Left ventricle myocardium superior (tissue), 1 donor: Measurements from ENCODE around the gene DRC7. TPM values are rescaled to one million over a fixed set of nuclear protein-coding genes. Genes with fewer than 3 reads are reported as not detected.
"Not testable (repeated sequence)": the region's sequence is repeated elsewhere in the genome, so short reads cannot be mapped to it uniquely, and the experiment has no call there.

Source experiments
- ATAC-seq: fragments of 200-7000 bp; cut with Tn5 transposase; one replicate; pipeline ENCODE4 v1.9.1; 2020; ENCODE audit warnings: mild to moderate bottlenecking, moderate library complexity
- DNase-seq: peaks from one replicate; pipeline ENCODE4 v3.0.0-alpha.2; 2020
- intact Hi-C: fragments of 100-400 bp; cut with micrococcal nuclease; formaldehyde crosslinking; loops from one replicate; pipeline ENCODE4 v1.11.0; 2022
- total RNA-seq: library from RNA; stranded (reverse); fragmentation: NEBNext Ultra II Directional; extraction: Animal tissue kit (Norgen Biotek cat#: 25700); gene quantifications from one replicate; pipeline ENCODE4 v1.2.1, GENCODE V29; 2021
- donor health status: DM: no; HTN: yes; CAD: no; lungs with severe emphysema.

Gene DRC7
- total RNA-seq, 1 donor from 2014 or later, result not detected

DNA sequence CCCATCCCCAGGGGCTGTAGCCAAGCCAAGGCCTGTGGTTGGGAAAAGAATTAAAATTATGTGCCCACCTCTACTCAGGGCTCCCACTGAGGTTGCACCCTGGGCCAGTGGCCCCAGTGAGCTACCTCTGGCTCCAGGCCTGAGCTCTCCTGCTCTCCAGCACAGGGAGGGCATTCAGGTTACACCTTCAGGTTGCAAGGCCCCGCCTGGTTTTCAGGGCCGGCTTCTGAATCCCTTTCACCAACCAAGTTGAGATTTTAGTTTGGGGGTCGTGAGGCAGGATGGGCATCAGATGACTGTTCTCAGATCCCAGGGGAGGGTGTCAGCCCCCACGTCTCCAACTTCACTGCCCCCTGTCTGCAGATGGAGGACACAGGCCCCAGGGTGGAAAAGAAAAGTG is 33.0 kb downstream of the DRC7 start:
- no peak for ATAC-seq
- DNase-seq, result no peak
- intact Hi-C loops, result no loop called here

DNA sequence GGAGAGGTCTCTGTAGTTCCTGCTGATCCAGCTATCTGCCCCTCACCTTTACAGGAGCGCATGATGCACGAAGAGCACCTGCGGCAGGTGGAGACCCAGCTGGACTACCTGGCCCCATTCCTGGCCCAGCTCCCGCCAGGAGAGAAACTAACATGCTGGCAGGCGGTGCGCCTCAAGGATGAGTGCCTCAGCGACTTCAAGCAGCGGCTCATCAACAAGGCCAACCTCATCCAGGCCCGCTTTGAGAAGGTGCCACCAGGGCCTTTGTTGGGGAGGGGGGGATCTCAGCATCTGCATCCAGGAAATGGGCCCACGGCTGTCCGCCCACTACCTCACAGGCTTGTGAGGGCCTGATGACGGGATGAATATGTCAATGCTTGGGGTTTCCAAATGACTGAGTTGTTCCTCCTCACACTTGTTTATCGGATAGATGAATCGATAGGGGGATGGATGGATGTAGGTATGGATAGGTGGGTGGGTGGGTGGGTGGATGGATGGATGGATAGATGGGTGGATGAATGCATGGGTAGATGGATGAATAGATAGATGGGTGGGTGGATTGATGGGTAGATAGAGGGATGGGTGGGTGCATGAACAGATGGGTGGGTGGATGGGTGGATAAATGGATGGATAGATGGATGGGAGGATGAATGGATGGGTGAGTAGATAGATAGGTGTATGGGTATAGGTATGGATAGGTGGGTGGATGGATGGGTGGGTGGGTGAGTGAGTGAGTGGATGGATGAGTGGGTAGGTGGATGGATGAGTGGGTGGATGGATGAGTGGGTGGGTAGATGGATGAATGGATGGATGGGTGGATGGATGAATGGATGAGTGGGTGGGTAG is 34.0 kb downstream of the DRC7 start:
- intact Hi-C loops, result no loop called here
- no peak for DNase-seq
- no peak for ATAC-seq

DNA sequence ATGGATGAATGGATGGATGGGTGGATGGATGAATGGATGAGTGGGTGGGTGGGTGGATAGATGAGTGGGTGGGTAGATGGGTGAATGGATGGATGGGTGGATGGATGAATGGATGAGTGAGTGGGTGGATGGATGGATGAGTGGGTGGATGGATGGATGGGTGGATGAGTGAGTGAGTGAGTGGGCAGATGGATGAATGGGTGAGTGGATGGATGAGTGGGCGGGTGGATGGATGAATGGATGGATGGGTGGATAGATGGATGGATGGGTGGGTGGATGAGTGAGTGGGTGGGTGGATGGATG is 34.5 kb downstream of the DRC7 start:
- intact Hi-C loops, result no loop called here
- ATAC-seq, result no peak

DNA sequence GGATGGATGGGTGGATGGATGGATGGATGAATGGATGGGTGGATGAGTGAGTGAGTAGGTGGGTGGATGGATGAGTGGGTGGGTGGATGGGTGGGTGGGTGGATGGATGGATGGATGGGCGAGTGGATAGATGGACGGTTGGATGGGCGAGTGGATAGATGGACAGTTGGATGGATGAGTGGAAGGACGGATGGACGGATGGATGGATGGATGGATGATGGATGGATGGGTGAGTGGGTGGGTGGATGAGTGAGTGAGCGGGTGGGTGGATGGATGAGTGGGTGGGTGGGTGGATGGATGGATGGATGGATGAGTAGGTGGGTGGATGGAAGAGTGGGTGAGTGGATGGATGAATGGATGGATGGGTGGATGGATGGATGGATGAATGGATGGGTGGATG is 35.2 kb downstream of the DRC7 start:
- intact Hi-C loops, result loop anchor here (10.0 kb wide), 1 partner anchor 275 kb away; the partner anchor contains the start of genes USB1 and ZNF319
- not testable (repeated sequence) for ATAC-seq, DNase-seq

More for the DNA sequence above, 34.5 kb downstream of the DRC7 start:
- DNase-seq, result no peak

DNA sequence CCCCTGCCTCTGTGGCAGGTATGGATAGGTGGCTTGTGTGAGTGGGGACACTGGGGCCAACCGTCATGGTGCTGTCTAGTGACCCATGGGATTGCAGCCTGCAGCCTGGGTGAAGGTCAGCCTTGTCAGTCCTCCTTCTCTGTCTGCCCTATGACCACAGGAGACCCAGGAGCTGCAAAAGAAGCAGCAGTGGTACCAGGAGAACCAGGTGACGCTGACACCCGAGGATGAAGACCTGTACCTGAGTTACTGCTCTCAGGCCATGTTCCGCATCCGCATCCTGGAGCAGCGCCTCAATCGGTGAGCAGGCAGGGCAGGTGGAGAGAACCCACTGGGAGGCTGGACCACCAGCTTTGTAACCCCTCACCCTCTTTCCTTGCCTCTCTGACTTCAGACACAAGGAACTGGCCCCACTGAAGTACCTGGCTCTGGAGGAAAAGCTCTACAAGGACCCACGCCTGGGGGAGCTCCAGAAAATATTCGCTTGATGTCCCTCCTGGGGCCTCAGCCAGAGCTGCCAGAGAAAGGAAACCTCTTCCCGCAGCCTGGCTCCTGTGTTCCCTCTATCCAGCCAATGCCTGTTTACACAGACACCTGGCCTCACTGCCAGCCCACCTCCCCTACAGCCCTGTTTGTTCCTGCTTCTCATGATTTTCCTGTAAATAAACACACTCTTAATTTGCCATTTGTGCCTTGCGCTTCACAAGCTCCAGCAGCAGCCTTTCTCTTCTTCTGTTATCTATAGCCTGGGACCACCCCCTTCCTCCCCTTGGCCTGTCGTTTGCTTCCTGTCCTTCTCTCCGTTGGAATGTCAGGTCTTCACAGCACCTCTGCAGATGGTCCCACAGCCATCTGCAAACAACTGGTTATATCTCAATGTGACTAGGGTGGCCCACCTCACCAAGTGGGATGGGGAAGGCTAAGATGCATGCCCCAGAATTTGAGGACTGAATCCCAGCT is 36.4 kb downstream of the DRC7 start:
- DNase-seq (no peak), ATAC-seq (no peak)
- intact Hi-C loops, result loop anchor here (10.0 kb wide), 1 partner anchor 274 kb away; the partner anchor contains the start of genes USB1 and ZNF319

DNA sequence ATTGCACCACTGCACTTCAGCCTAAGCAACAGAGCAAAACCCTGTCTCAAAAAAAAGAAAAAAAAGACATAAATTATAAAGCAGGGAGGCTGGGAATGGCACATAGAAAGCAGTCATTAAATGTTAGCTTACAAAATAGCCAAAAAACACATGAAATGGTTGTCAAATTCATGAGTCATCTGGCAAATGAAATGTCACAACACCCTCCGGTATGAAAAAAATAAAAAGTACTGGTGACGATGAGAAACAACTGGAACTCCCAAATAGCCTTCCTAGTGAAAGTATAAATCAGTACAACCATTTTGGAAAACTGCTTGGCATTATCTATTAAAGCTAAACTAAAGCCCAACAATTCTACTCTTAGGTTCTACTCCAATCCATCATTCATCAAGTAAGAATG is 37.4 kb downstream of the DRC7 start:
- DNase-seq, result no peak
- ATAC-seq, result no peak
- intact Hi-C loops, result loop anchor here (10.0 kb wide), 1 partner anchor 273 kb away; the partner anchor contains the start of genes USB1 and ZNF319

DNA sequence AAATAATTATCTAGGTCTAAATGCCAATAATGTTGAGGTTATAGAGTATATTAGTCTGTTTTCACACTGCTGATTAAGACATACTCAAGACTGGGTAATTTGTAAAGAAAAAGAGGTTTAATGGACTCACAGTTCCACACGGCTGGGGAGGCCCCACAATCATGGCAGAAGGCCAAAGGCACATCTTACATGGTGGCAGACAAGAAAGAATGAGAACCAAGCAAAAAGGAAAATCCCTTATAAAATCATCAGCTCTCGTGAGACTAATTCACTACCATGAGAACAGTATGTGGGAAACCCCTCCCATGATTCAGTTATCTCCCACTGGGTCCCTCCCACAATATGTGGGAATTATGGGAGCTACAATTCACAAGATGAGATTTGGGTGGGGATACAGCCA is 38.1 kb downstream of the DRC7 start:
- DNase-seq (no peak), ATAC-seq (no peak)
- intact Hi-C loops, result loop anchor here (10.0 kb wide), 1 partner anchor 272 kb away; the partner anchor contains the start of genes USB1 and ZNF319

DNA sequence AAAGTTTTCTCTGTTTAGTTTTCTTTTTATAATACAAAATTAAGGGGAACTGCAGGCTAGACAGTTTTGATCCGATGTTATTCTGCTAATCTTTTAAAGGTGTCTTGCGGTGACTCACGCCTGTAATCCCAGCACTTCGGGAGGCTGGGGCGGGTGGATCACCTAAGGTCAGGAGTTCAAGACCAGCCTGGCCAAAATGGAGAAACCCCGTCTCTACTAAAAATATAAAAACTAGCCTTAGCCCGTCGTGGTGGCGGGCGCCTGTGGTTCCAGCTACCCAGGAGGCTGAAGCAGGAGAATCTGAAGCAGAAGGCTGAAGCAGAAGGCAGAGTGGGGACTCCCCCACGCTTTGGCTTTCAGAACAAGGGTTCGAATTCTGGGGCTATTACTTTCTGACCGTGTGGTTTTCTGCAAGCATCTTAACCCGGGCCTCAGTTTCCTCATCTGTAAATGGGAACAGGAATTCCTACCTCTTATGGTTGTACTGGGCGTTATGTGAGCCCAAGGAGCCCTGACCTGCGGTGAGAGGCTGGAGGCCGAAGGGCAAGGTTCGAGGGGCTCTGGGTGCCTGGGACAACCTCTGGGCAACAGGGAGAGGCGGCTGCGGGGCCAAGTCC is 39.8 kb downstream of the DRC7 start:
- no peak for DNase-seq
- intact Hi-C loops, result loop anchor here (10.0 kb wide), 1 partner anchor 270 kb away; the partner anchor contains the start of genes USB1 and ZNF319
- ATAC-seq, result peak; percentile 3

DNA sequence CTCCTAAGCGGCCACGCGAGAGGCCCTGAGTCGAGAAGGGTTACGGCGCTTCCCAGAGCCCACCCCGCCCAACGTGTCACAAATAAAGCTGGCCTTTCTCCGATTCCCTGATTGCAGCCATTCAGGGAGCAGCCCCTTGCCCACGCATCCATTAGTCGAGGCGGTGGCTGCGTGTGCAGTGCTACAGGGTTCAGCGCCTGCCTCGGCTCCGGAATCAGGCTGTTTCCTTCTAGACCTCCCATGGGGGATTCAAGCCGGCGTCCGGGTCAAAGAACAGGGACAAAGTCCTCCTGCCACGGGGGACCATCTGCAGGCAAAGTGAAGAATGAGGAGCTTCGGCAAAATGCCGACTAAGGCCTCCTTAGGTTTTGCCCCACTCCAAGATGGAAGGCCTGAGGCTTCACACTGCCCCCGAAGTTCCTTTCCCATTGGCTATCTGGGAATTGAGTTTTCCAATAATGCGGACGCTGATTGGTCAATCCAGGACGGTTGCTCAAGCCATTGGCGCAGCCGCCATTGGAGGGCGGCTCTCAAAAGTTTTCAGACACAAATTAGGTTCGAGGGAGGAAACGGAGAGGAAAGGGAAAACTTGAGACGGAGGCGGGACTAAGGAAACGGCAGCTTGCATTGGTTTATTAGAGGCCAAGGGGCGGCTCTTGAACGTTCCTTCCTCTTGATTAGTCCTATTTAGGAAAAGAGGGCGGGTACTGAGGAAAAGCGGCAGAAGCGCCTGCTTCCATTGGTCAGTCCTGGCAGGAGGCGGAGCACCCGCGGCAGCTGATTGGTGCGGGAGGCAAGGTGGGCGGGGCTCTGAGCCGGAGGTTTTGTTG is 40.5 kb downstream of the DRC7 start:
- DNase-seq (peak; percentile 99), ATAC-seq (peak; percentile 96)
- intact Hi-C loops, result loop anchor here (10.0 kb wide), 1 partner anchor 270 kb away; the partner anchor contains the start of genes USB1 and ZNF319

DNA sequence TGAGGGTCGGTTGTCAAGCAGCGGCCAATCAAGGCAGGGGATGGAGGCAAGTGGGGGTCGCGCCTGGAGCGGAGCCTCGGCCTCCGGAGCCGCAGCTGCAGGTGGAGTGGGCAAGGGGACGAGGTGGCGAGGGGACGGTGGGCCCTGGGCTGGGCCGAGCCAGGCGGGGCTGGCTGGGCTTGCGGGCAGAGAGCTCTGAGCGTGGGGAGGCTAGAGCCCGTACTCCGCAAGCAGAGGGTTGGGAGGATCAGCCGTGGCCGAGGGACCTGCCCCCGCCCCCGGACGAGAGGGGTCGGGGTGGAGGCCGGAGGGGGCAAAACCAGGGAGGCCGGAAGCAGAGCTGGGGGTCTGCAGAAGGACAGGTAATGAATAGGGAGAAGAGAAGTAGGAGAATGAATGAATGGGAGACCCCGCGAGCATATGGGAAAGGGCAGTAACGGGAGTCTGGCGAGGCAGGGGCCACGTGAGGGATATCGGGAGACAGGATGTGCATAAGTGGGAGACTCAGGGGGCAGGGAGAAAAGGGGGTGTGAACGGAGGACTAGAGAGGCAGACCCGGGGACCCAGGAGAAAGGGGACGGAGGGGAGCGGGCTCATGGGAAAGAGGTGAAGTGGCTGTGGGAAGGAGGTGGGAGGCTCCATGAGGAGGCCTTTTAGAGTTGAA is 41.3 kb downstream of the DRC7 start, which contains the start of gene KATNB1:
Gene KATNB1, plus strand, starts transcription at position 16 of the 664 bp plus-strand sequence. CDS start 1,474 bp downstream, outside the sequence.
- DNase-seq, result no peak
- intact Hi-C loops, result loop anchor here (10.0 kb wide), 1 partner anchor 269 kb away; the partner anchor contains the start of genes USB1 and ZNF319
- ATAC-seq, result no peak

DNA sequence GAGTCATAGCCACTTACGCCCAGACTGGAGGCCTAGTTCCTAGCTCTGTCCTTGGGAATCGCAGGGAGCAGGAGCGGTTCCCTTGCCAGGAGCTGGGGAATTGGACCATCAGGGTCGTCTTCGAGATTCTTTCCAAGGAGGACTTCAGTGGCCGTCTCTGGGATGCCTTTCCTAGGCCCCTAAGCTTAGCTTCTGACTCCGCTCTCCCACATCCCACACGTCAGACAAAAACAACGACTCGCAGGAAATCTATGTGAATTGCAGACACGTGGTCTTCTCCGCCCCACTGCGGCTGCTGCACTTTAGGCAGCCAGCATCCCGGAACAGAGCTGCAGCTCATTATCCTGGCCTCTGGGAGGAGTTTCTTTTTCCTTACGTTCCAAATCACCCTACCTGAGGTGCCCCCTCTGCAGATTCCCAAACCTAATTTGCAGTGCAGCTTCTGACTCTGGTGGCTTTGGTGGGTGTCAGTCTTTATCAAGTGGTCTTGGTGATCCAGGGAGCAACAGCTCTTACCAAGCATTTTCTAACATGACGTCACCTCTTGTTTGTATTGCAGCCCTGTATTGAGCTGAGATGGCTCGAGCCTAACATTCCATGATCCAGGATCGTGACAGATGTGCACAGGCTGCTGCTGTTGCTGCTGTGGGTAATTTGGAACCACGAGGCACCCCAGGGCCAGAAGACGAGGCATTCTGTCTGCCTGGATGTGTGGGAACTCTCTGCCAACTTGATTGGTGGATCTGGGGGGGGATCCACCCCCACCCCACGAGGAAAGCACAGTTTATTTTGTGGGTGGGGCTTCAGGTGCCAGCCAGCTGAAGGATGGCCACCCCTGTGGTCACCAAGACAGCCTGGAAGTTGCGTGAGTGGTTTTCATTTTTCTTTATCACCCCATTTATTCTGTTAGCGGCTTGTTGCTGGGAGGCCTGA is 42.1 kb downstream of the DRC7 start:
- intact Hi-C loops, result loop anchor here (10.0 kb wide), 1 partner anchor 268 kb away; the partner anchor contains the start of genes USB1 and ZNF319
- ATAC-seq (no peak), DNase-seq (no peak)

DNA sequence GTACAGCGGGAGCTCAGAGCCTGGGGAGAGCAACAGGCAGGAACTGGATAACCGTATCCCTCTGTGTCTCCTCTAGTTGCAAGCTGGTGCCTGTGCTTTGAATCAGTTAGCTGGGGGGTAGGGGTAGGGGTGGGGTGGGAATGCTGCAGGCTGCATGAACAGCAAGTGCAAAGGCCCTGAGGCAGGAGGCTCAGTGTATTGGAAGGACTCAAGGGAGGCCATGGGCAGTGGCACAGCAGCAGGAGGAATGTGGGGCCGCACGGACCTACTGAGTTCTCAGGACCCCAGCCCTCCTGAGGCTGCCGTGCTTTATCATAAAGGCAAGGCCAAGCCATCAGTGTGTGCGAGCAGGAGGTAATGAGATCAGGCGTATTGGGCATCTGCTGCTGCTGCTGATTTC is 44.2 kb downstream of the DRC7 start:
- DNase-seq (no peak), ATAC-seq (no peak)
- intact Hi-C loops, result loop anchor here (10.0 kb wide), 1 partner anchor 266 kb away; the partner anchor contains the start of genes USB1 and ZNF319

DNA sequence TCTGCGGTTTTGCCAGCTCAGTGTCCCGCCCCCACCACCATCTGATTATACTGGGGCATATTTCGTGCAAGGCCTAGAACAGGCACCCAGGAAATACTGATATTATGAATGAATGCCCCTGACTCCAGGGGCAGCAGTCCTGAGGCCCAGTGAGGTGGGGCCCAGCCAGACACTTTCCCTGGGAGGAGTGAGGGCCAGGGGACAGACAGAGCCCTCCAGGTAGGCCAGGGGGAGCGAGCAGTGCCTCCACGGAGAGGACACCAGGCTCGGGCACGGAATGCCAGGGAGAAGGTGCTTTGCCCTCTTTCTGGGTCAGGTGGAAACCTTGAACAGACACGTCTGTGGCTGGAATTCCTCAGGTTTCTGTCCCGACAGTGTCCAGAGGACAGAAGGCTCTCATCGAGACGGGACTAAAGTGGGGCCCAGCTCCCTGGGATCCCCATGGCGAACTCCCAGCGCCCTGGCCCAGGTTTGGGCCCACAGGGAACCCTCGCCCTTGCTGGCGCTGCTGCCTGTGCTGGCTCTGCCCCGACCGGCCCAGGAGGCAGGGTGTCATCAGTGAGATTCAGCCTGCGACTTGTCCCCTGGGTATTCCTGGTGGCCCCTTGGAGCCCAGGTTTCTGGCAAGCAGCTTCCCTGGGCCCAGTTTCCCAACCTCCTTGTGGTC is 45.3 kb downstream of the DRC7 start:
- intact Hi-C loops, result loop anchor here (10.0 kb wide), 1 partner anchor 265 kb away; the partner anchor contains the start of genes USB1 and ZNF319
- DNase-seq (no peak), ATAC-seq (no peak)

DNA sequence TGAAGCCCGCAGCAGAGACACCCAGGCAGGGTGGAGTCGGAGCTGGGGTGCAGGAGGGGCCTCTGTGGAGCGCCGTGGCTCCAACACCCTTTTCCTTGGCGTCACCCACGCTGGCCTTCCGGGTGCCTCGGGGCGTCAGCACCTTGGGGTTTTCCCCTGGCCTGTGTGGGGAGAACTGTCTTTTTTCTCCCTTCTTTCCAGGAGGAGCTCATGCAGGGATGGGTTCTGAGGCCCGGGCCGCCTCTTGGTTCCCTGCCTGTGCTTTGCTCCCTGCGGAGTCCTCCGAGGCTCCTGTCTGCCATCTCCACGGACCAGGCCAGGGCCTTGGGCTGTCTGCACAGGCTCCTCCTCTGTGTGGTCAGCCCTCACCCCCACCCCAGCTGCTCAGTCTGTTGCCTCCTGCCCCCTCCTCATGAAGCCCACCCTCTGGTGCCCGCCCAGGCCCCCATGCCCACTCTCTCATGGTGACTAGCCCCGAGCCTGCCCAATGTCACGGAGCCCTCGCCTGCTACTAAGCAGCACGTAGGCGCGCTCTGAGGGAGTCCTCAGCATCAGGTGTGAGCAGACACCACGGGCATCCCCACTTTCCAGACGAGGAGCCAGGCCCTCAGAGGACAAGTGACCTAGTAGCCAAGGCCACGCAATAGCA is 45.9 kb downstream of the DRC7 start:
- no peak for ATAC-seq
- intact Hi-C loops, result no loop called here
- DNase-seq, result peak; percentile 20

DNA sequence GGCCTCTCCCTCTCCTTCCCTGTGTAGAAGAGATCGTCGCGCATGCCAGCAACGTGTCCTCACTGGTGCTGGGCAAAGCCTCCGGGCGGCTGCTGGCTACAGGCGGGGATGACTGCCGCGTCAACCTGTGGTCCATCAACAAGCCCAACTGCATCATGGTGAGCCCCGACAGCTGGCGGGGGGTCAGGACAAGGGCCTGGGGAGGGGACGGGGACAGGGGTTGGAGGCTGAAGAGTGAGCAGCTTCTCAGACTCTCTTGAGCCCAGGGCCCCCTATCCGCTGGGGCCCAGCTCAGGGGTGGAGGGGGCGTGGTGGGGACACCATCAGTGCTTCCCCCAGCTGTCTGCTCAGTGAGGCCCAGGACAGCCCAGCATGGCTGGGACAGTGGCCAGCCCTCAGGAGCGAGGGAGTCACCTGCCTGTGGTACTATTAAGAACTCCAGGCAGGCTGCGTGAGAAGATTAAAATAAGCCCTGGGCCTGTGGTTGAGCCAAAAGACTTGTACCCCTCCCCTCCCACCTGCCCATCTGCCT is 47.1 kb downstream of the DRC7 start:
- DNase-seq (peak; percentile 30), ATAC-seq (peak; percentile 85)
- intact Hi-C loops, result no loop called here
